Activated T-cell treated with anti-CD3 and anti-CD28 coated beads for 1 hour (primary cell): Measurements from ENCODE around the gene MAB21L3.

Experiments
- DNase-seq: peaks from one replicate; pipeline ENCODE4 v3.0.0-alpha.2; 2020; ENCODE audit warnings: low read depth

MAB21L3 gene

DNA sequence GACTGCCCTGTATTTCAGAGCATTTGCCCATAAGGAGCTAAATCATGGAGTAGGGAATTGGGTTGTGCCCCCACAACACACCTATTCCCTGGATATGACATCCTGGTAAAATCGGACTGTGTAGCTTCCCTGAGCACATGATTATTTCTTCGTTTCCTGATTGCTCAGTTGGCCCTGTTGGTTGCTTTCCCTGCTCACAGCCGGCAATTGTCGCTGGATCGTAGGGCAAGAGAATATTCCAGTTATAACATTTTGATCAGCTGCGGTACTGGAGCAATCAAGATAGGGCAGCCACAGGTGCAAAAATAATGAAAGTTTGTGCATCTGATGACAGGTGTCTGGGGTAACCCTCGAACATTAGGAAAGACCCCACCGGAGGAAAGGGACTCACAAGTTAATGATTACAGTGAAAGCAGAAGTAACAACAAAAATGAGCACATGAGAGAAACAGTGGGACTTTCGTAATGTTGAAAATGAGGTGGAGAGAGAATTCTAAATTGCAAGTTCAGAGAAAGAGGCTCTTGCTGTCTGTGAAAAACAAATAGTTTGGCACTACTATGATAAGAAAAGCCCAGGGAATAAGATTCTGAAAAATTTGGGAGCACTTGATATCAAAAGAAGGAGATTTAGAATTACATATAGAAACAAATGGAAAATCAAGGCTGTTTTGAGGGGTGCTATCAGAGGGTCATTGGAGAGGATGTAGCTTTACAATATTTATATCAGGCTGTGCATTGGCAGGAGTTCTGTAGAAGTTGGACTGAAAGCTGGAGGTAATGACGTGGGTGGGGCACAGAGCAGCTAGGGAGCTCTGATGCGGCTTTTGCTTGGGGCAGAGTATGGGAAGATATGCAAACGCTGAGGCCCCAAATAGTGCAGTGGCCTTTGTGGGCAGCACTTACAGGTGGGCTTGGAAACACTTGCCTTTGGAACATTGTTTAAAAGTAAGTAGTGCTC is at the start of gene MAB21L3:
Gene MAB21L3 (plus strand): TSS at position 833 of the 957 bp plus-strand sequence. CDS start 1,217 bp downstream, outside the sequence.
- no peak for DNase-seq

DNA sequence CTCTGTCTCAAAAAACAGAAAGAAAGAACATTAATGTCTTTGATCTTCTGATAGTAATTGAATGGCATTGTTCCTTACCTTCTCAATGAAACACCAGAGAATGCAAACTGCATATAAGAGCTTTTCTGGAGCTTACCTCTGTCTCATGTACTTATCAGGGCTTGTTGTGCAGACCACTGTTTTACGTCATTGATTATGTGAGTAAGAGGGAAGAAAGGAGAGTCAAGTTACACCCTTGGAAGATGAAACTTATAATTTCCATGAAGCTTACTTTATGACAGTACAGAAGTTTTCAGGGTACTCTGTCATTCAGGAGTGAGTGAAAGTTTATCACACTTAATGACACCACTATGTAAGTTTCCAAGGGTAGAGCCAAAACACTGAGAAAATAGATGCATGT is 49.0 kb upstream of the MAB21L3 start:
- DNase-seq, result no peak

DNA sequence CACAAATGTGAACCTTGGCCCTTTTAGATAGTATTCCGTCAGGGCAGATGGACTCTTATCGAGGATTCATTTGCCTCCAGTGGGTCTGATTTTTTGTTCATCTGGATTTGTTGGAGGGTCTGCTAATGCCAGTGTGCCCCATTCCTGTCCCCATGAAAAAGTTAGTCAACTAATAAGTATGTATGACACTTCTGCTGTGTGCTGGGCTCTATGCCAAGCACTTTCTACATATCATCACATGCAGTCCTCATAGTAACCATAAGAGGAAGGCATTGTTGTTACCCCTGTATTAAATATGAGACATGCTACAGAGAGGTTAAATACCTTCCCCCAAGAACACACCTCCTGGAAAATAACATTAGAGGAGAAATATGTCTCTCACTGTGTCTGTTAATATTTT is 46.6 kb upstream of the MAB21L3 start:
- DNase-seq, result no peak

DNA sequence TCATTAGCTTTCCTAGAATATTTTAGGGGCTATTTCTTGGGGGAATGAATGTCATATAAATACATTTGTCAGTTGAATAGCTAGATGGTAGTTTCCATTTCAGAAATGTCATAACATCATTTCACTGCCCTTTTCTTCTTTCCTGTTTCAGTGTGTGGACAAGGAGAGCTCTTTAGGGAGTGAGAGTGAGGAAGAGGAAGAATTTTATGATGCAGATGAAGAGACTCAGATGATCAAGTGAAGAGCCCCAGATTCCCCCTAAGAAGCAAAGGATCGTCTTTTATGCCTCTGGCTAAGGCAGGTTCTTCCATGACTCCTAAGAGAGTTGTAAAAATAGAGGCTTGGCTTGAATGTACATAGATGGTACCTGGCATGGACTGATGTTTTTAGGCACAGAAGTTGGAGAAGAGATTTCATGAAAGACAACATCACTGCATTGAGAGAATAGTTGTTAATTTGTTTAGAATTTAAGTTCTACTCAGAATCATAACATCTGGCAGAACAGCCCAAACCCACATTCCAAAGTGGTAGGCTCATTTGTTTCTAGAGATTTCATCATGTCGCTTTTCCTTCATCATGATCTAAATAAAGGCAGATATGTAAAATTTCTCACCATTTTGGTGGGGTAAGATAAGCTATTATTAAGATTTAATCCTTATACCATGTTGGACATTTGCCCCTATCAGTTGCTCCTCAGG is 44.2 kb upstream of the MAB21L3 start:
- no peak for DNase-seq

DNA sequence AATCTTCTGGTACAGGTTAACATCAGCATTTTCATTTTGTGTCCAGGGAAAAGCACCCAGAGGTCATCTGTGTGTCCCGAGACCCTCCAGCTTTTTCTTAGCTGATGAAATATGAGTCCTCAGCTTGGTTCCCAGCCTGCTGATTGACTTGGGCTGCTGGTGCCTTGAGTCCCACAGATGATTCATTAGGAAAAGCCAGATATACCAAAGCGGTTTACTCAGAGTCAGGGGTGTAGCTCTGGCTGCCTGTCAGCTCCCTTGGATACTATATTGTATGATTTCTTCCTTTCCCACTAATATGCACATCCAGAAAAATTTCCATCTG is 43.7 kb upstream of the MAB21L3 start:
- no peak for DNase-seq

DNA sequence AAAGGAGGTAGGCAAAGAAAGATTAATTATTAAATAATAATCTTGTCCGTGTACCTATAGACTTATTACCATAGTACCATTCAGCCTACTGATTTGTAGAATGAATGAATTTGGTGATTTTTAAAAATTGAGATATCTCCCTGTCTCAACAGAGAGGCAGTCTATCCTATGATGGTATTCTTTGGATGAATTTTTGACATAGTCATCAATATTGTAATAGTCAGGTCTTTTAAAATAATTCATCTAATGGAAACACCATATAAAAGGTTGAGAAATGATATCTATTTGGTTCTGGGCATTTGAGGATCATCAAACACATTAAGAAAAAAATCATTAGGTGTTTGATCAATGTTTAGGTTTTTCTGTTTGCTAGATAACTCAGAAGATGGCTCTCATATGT is 35.6 kb upstream of the MAB21L3 start:
- DNase-seq, result no peak

DNA sequence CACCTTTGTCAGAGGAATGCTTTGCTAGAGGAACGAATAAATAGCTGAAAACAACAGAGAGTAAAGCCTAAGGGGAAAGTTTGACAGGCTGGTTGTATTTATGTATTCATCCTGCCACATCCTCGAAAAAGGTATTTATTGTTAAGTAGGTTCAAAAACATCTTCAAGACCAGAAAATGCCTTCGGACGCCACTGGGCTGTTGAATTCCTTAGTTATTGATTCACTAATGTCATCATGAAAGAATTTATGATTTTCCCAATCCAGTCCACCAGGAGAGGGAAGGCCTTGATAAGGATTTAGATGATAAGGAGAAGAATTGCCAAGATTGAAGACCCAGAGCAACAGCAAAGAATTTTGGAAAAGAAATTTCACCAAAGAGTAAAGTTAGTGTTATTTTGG is 35.2 kb upstream of the MAB21L3 start:
- DNase-seq, result no peak

DNA sequence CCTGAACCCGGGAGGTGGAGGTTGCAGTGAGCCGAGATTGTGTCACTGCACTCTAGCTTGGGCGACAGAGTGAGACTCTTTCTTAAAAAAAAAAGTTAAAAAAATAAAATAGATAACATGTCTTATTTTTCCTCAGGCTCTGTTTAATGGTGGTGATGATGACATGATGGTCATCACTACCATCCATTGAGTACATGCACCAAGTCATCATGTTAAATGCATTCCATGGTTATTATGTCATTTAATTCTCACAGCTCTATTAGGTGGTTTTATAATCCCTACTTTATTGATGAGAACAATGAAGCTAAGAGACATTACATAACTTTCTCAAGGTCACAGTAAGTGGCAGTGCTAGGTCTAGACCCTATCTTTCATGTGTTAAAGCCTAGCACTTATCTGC is 34.4 kb upstream of the MAB21L3 start:
- no peak for DNase-seq

DNA sequence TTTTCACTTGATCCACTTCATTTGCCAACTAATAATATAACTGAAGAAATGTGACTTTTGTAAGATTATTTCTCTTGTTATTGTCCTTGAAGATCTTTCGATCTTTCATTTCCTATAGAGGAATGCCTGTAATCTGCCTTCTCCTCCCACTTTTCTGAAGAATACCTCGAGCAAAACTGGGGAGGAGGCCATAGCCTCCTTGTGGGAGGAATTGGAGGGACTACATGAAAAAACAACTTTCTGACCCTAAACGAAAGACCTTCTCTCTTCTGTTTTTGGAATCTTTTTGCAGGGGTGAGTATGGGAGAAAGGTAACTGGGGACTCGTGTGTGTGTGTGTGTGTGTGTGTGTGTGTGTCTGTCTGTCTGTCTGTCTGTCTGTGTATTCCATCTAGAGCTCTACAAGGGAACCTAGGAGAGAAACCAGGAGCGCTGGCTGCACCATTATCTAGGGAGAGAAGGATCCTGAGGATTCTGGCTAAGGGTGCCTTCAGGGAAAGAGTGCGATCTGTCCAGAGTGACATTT is 32.4 kb upstream of the MAB21L3 start:
- no peak for DNase-seq

DNA sequence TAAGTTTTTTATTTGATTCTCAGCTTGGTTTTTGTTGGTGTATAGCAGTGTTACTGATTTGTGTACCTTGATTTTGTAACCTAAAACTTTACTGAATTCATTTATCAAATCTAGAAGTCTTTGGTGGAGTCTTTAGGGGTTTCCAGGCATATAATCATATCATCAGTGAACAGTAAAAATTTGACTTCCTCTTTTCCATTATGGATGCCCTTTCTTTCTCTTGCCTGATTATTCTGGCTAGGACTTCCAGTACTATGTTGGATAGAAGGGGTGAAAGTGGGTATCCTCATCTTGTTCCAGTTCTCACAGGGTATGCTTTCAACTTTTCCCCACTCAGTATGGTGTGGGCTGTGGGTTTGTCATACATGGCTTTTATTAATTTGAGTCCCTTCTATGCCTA is 23.6 kb upstream of the MAB21L3 start:
- no peak for DNase-seq

DNA sequence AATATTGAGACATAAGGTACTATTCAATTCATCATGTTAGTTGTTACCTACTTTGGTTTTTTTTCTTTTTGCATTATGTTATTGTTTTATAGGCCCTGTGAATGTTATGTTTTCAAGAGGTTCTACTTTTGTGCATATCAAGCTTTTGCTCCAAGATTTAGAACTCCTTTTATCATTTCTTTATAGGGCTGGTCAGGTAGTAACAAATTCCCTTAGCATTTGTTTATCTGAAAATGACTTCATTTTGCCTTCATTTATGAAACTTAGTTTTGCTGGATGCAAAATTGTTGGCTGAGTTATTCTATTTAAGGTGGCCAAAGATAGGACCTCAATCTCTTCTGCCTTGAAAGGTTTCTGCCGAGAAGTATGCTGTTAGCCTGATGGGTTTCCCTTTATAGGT is 21.3 kb upstream of the MAB21L3 start:
- no peak for DNase-seq

DNA sequence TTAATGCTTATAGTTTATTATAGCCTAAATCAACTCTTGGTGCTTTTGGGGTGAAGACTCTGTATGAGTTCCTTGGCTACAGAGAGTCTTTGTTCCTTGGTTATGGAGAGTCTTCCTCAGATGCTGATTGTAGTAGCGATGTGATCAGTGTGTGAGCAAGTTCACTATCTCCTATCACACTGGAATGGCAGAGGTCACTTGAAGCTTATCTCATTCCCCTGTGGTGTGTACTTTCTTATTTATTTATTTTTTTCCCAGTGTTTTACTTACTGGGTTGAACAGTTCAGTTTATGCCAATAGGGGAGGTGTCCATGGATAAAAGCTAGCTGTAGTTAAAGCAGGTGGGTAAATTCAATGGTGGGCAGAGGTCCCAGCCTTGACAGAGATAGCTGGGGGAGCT is 20.1 kb upstream of the MAB21L3 start:
- DNase-seq, result no peak

DNA sequence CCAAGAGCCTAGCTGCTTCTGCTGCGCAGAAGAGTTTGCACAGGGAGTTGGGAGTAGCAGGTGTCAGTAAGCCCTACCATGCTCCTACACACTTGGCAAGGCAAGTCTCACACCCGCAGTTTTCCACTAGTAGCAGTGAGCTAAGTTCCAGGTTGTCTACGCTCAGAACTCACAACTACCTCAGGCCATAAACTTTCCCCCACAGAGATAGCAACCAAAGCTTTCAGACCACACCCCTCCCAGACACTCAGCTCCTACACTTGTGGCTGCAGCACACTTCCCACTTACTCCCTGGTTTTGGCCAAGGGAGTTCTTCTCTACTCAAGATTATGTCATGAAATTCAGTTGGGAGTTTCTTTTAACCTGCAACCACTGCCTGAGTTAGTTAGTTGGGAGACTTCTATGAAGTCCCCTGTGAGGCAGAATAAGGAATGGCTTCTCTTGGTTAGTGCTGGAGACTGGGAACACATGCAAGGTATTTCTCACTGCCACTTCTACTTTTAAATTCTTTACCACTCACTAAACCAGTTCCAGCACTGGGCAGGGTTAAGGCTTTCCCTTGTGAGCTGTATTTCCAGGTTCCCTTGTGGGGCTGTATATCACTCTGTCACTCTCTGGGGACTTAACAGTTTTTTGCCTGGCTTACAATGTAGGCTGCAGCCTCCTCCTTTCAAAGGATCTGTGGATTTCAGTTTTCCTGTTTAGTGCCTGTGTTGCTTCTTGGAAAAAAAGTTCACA is 18.3 kb upstream of the MAB21L3 start:
- no peak for DNase-seq

DNA sequence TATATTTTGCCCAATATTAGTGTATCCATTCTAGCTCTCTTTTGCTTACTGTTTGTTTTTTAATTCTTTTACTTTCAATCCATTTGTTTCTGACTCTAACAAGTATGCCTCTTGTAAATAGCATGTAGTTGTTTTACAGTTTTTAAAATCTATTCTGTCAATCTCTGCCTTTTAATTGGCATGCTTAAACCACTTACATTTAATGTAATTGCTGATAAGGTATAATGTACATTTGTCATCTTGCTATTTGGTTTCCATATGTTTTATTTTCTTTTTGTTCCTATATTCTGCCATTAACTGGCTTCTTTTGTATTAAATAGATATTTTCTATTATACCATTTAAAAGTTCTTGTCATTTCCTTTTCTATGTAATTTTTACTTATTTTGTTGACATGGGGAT is 16.2 kb upstream of the MAB21L3 start:
- DNase-seq, result no peak

DNA sequence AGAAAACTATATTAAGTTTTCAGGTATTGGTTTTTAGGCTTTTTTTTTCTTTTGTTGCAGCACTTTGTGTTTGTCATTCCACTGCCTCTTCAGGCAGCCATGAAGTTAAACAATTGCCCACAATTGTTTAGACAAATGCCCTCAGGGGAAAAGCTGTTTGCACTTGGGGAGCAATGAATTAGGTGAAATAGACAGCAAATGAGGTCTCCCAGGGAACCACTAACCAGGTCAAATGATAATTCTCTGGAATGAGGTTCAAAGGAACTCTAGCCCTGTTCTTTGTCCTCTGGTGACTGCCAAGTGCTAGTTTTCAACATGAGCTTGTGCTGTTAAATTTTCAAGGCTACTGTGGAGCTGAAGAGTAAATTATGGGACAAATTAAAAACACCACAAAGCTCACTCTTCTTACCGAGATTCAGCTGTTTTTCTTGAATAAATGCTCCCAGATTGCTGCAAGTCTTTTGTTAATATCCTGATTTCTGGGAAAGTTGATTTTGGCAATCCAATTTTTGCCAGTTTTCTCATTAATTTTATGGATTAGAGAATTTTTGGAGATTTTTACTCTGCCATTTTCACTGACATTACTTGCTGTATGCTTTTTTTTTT is 15.1 kb upstream of the MAB21L3 start:
- no peak for DNase-seq

DNA sequence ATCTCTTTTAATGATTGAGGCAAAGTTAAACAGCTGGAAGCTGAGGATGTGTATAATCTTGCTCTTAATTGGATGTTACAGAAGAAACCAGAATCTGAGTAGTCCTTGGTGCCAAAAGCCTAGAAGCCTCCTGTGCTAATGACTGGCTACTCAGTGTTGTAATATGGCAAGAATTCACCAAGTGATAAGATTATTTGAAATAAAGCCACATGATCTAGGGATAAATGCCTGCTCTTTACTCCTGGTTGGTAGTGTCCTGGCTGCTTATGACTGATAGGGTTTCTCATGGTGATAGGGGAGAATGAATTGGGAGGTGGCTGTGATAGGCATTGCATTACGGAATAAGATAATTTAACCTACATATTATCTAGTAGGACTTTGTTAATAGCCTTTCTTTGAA is 13.6 kb upstream of the MAB21L3 start:
- no peak for DNase-seq

DNA sequence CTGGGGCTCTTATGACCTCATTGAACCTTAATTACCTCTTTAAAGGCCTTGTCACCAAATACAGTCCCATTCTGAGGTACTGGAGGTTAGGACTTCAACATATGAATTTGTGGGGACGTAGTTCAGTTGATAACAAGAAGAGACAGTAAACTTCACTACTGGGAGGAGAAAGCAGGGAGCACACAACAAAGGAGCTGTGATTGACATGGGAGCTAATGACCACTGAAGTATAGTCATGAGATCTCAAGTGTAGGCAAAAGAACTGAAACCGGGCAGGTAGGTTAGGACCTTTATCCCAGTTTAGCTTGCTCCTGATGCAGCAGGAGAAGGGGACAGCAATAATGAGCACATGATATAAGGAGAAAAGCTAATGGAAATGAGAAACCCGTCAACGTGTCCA is 11.8 kb upstream of the MAB21L3 start:
- no peak for DNase-seq

DNA sequence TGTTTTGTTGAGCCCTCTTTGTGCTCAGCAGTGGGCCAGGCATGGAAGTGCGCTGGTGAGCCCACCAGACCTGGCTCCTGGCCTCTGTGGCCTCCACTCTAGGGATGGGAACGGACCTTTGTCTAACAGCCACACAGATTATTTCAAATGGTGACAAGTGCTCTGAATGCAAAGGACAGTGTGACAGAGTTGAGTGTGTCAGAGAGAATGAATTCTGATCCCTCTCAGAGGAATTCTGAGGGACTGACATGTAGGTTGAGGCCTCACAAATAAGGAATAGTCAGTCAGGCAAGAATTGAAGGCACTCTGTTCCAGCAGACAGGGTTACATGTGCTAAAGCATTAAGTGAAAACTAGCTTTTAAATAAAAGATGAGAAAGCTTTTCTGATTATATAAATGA is 11.3 kb upstream of the MAB21L3 start:
- no peak for DNase-seq

DNA sequence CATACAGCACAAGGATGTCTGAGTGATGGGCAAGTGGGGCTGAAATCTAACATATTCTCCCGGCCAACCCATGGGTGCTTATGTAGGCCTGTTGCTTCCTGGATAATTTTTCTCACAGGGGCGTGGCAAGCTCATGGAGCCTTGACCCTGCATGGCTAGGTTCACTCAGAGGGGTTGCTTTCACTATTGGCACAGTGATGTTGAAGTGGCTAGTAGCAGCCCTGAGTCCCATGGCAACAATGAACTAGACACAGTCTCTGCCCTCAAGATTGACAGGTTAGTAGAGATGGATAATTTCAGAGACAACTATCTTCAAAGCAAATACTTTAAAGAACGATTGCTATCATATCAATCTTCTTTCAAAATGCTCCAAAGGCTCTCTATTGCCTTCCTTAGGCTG is 6.5 kb upstream of the MAB21L3 start:
- DNase-seq, result no peak

DNA sequence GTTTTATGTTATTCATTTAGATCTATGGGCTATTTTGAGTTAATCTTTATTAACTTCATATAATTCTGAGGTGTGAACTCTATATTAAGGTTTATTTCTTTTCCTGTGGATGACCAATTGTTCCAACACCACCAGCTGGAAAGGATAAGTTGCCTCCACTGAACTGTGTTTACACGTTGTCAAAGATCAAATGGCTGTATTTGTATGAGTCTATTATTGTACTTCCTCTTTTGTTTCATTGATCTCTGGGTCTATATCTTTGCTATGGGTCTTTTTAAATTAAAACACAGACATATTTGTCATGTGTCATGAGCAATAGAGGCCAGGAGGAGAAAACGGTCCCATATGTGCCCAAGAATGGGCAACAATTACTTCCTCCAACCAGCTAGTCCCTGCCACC is 5.2 kb upstream of the MAB21L3 start:
- no peak for DNase-seq

DNA sequence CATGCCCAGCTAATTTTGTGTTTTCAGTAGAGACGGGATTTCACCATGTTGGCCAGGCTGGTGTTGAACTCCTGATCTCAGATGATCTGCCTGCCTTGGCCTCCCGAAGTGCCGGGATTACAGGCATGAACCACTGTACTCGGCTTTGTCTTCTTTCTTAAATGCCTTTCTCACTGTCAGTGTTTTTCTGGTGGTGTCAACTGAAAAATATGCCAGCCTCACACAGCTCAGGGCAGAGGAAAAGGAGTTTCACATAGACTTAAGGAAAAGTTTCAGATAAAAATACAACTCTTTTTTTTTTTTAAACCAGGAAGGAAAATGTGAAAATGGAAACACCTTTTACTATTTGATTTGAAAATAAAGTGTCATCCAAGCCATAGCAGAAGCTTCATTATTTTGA is 4.6 kb upstream of the MAB21L3 start:
- DNase-seq, result no peak

DNA sequence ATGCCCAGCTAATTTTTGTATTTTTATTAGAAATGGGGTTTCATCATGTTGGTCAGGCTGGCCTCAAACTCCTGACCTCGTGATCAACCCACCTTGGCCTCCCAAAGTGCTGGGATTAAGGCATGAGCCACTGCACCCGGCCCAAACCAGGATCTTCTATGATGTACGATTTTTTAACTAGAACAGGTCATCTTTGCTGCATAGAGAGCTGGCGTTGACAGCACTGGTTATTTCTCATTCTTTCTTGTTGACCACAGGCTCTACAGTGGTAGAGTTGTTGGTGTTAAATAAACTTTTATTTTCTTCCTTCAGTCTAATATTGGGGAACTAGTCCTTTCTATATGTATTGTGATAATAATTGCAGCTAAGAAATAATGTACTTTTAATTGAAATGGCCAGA is 3.8 kb upstream of the MAB21L3 start:
- no peak for DNase-seq
